ENCODE data around the gene GRM8. TPM values are rescaled to one million over a fixed set of nuclear protein-coding genes. Genes with fewer than 3 reads are reported as not detected.

GRM8 gene
- total and polyA plus RNA-seq, 4 donors, result 0.28 to 4.9 (median 2.8) TPM

GRCh38 chr7:127208860-127209259 lies 43.9 kb downstream of the GRM8 start:
- Histone ChIP-seq H3K27ac (ENCODE audit: low read depth in 1 of 2, low read length in 2 of 2) (no peak overlapping the region), H3K4me1 (ENCODE audit: control insufficient read depth in 4 of 4, insufficient read depth in 4 of 4, low read length in 3 of 4) (no peaks in the 10 kb centered on the region), H3K36me3 (ENCODE audit: control insufficient read depth in 4 of 4, insufficient read depth in 3 of 4, low read depth in 1 of 4, low read length in 3 of 4) (no peaks in the 10 kb centered on the region), H3K9me3 (ENCODE audit: control insufficient read depth in 4 of 4, low read length in 3 of 4) (no peaks in the 10 kb centered on the region), H3K4me3 (ENCODE audit: low read depth in 1 of 3, low read length in 3 of 3) (no peak overlapping the region), H3K9ac (ENCODE audit: low read depth in 1 of 2, low read length in 2 of 2) (no peak overlapping the region), H3K27me3 (ENCODE audit: control insufficient read depth in 4 of 4, insufficient read depth in 4 of 4, low read length in 3 of 4) (no peaks in the 10 kb centered on the region)
- TF ChIP-seq MAX (IDR thresholded peaks at IDR 0.05) (no peak), ATF3 (IDR thresholded peaks at IDR 0.05) (no peak), EGR1 (IDR thresholded peaks at IDR 0.05; ENCODE audit: low read depth in 2 of 2) (no peak), YY1 (IDR thresholded peaks at IDR 0.05) (no peak), HNF4A (conservative IDR thresholded peaks at IDR 0.05) (no peak), REST (IDR thresholded peaks at IDR 0.05) (no peak), HNF4G (IDR thresholded peaks at IDR 0.05) (no peak), ZBTB33 (IDR thresholded peaks at IDR 0.05) (no peak), NR2F2 (IDR thresholded peaks at IDR 0.05) (no peak), SP1 (IDR thresholded peaks at IDR 0.05) (no peak)
- WGBS, result 87% methylated on average over 3 of the region's 3 CpGs
- no peak for DNase-seq (ENCODE audit: low spot score)

- H3K27ac ChIP-seq (ENCODE audit: low read depth in 1 of 2, low read length in 2 of 2), result no peak overlapping the region
- no peaks in the 10 kb centered on the region for H3K27me3 ChIP-seq (ENCODE audit: control insufficient read depth in 4 of 4, insufficient read depth in 4 of 4, low read length in 3 of 4)
- no peaks in the 10 kb centered on the region for H3K36me3 ChIP-seq (ENCODE audit: control insufficient read depth in 4 of 4, insufficient read depth in 3 of 4, low read depth in 1 of 4, low read length in 3 of 4)
- DNase-seq (ENCODE audit: low spot score), result no peak
- no peak for TF ChIP-seq FOXA1 (IDR thresholded peaks at IDR 0.05)
- no peak for TF ChIP-seq FOXA2 (IDR thresholded peaks at IDR 0.05)
- no peak for TF ChIP-seq YY1 (IDR thresholded peaks at IDR 0.05)
- TF ChIP-seq RAD21 (IDR thresholded peaks at IDR 0.05), result no peak
- TF ChIP-seq REST (IDR thresholded peaks at IDR 0.05), result no peak
- TF ChIP-seq ZBTB33 (IDR thresholded peaks at IDR 0.05), result no peak
- TF ChIP-seq EGR1 (IDR thresholded peaks at IDR 0.05; ENCODE audit: low read depth in 2 of 2), result no peak
- no peak for TF ChIP-seq RXRA (IDR thresholded peaks at IDR 0.05)
- TF ChIP-seq HNF4A (conservative IDR thresholded peaks at IDR 0.05), result no peak
- no peak for TF ChIP-seq HNF4G (IDR thresholded peaks at IDR 0.05)
- no peak for TF ChIP-seq NR2F2 (IDR thresholded peaks at IDR 0.05)
- no peak for TF ChIP-seq TAF1 (conservative IDR thresholded peaks at IDR 0.05)
- TF ChIP-seq MAX (IDR thresholded peaks at IDR 0.05), result no peak
- TF ChIP-seq GABPA (IDR thresholded peaks at IDR 0.05 in 1 of 2, conservative IDR thresholded peaks at IDR 0.05 in 1 of 2), result no peak
- no peak for TF ChIP-seq JUND (IDR thresholded peaks at IDR 0.05)
- no peak for TF ChIP-seq SP1 (IDR thresholded peaks at IDR 0.05)
- 91% methylated on average over 3 of the region's 3 CpGs for WGBS
- no peak overlapping the region for H3K4me3 ChIP-seq (ENCODE audit: low read depth in 1 of 3, low read length in 3 of 3)
- H3K9ac ChIP-seq (ENCODE audit: low read depth in 1 of 2, low read length in 2 of 2), result no peak overlapping the region
- H3K4me1 ChIP-seq (ENCODE audit: control insufficient read depth in 4 of 4, insufficient read depth in 4 of 4, low read length in 3 of 4), result no peaks in the 10 kb centered on the region
- H3K9me3 ChIP-seq (ENCODE audit: control insufficient read depth in 4 of 4, low read length in 3 of 4), result no peaks in the 10 kb centered on the region
Measured at GRCh38 chr7:127208351-127208750, 44.4 kb downstream of the GRM8 start.
